Activated CD4-positive, alpha-beta T cell treated with anti-CD3 and anti-CD28 coated beads, Interleukin-2, amount 50 U/mL, for 24 hours (primary cell): Measurements from ENCODE around the gene DDTL.
"Not testable (repeated sequence)": the region's sequence is repeated elsewhere in the genome, so short reads cannot be mapped to it uniquely, and the experiment has no call there.

Experiments
- DNase-seq, 2 donors: peaks; one replicate each; pipeline ENCODE4 v3.0.0-alpha.2; 2020; ENCODE audit warnings: low read depth in 1 of 2, low spot score in 1 of 2

DDTL gene

GRCh38 chr22:23966568-23966967 lies at the start of gene DDTL:
TSS of gene DDTL (plus strand) at chr22:23966888. CDS start at chr22:23966915, 27 bp downstream.
- DNase-seq: not testable (repeated sequence)

GRCh38 chr22:23920267-23920611 lies 46.4 kb upstream of the DDTL start:
- not testable (repeated sequence) for DNase-seq

GRCh38 chr22:23921586-23922201 lies 45.0 kb upstream of the DDTL start:
- not testable (repeated sequence) for DNase-seq

- DNase-seq: no peak
Measured at GRCh38 chr22:23922921-23923320, 43.8 kb upstream of the DDTL start.

- no peak for DNase-seq
Measured at GRCh38 chr22:23925020-23925606, 41.6 kb upstream of the DDTL start.

- no peak for DNase-seq
Measured at GRCh38 chr22:23926561-23926960, 40.1 kb upstream of the DDTL start.

- DNase-seq: no peak
Measured at GRCh38 chr22:23938328-23939016, 28.2 kb upstream of the DDTL start.

GRCh38 chr22:23939017-23939357 lies 27.7 kb upstream of the DDTL start:
- no peak for DNase-seq

GRCh38 chr22:23940166-23940565 lies 26.5 kb upstream of the DDTL start:
- DNase-seq: not testable (repeated sequence)

- not testable (repeated sequence) for DNase-seq
Measured at GRCh38 chr22:23947391-23947790, 19.3 kb upstream of the DDTL start.

GRCh38 chr22:23949764-23950163 lies 16.9 kb upstream of the DDTL start:
- not testable (repeated sequence) for DNase-seq

- DNase-seq: not testable (repeated sequence)
Measured at GRCh38 chr22:23951383-23951782, 15.3 kb upstream of the DDTL start.

- not testable (repeated sequence) for DNase-seq
Measured at GRCh38 chr22:23952794-23953405, 13.8 kb upstream of the DDTL start.

GRCh38 chr22:23953485-23953884 lies 13.2 kb upstream of the DDTL start:
- DNase-seq: not testable (repeated sequence)

- not testable (repeated sequence) for DNase-seq
Measured at GRCh38 chr22:23954193-23954990, 12.3 kb upstream of the DDTL start.

- DNase-seq: not testable (repeated sequence)
Measured at GRCh38 chr22:23954991-23955305, 11.7 kb upstream of the DDTL start.

- DNase-seq: not testable (repeated sequence)
Measured at GRCh38 chr22:23955886-23956285, 10.8 kb upstream of the DDTL start.

- peak; percentile 67 to 77 for DNase-seq
Measured at GRCh38 chr22:23956301-23956900, 10.3 kb upstream of the DDTL start.

- DNase-seq: not testable (repeated sequence)
Measured at GRCh38 chr22:23961084-23961771, 5.5 kb upstream of the DDTL start, which contains the start of gene GSTT2B. TSS of gene GSTT2B (minus strand) at chr22:23961195. CDS start at chr22:23961131, 64 bp downstream.

GRCh38 chr22:23966094-23966493 lies 594 bp upstream of the DDTL start:
- not testable (repeated sequence) for DNase-seq
